Fibroblast of villous mesenchyme (primary cell): ENCODE data around the gene CSRP1. TPM values are rescaled to one million over a fixed set of nuclear protein-coding genes. Genes with fewer than 3 reads are reported as not detected.

Experiments used
- DNase-seq: peaks from one replicate; pipeline ENCODE4 v3.0.0-alpha.2; 2010; ENCODE audit warnings: low read depth
- H3K4me3 ChIP-seq: 2 replicates; pipeline ENCODE4 v1.5.1; 2011; ENCODE audit warnings: low read depth, mild to moderate bottlenecking, low read length
- CTCF ChIP-seq: IDR thresholded peaks from 2 replicates; pipeline ENCODE4 v1.5.1; 2012; ENCODE audit warnings: low read depth, mild to moderate bottlenecking, low read length; ENCODE audit not compliant: insufficient read depth
- total RNA-seq: library from RNA; depleted of rRNA; stranded (reverse); fragments of >200 nt; gene quantifications from 2 replicates; pipeline ENCODE4 v1.2.3, GENCODE V29; 2012

Gene CSRP1
- total RNA-seq, 1 donor: 931 TPM

- no peak overlapping the region for H3K4me3 ChIP-seq
- TF ChIP-seq CTCF: no peak
- DNase-seq: no peak
Measured at GRCh38 chr1:201436969-201437368, 70.0 kb downstream of the CSRP1 start.

GRCh38 chr1:201436393-201436792 is 70.5 kb downstream of the CSRP1 start:
- H3K4me3 ChIP-seq: no peak overlapping the region
- TF ChIP-seq CTCF: peak; percentile 35
- DNase-seq: peak; percentile 24

GRCh38 chr1:201434266-201434665 is 72.7 kb downstream of the CSRP1 start:
- no peak for TF ChIP-seq CTCF
- H3K4me3 ChIP-seq: no peak overlapping the region

GRCh38 chr1:201433609-201434008 is 73.3 kb downstream of the CSRP1 start:
- no peak for TF ChIP-seq CTCF
- H3K4me3 ChIP-seq: no peak overlapping the region
- DNase-seq: no peak

More at GRCh38 chr1:201434266-201434665, 72.7 kb downstream of the CSRP1 start:
- no peak for DNase-seq

Other genes with a start within 250 kb of the CSRP1 start
- under 0.01 TPM in 1 of 2 replicates, not detected in the other for gene PKP1, start 223.6 kb downstream of the CSRP1 start, total RNA-seq
- gene TNNT2, start 129.4 kb downstream of the CSRP1 start, total RNA-seq: 0.64 and 3.5 TPM in 2 replicates
- not detected in 2 replicates for gene LAD1, start 107.8 kb downstream of the CSRP1 start, total RNA-seq
- under 0.01 TPM in 1 of 2 replicates, not detected in the other for gene TNNI1, start 85.4 kb downstream of the CSRP1 start, total RNA-seq
- 65.1 and 70.0 TPM in 2 replicates for gene PHLDA3, start 37.9 kb downstream of the CSRP1 start, total RNA-seq
- gene NAV1, start 32.0 kb upstream of the CSRP1 start, total RNA-seq: 37.6 and 48.6 TPM in 2 replicates